Activated CD8-positive, alpha-beta memory T cell treated with anti-CD3 and anti-CD28 coated beads, Interleukin-2, amount 50 U/mL, for 24 hours (primary cell): ENCODE results near the gene NEU3.
"Not testable (repeated sequence)": the region's sequence is repeated elsewhere in the genome, so short reads cannot be mapped to it uniquely, and the experiment has no call there.

Experiments used
- DNase-seq: peaks from one replicate; pipeline ENCODE4 v3.0.0-alpha.2; 2020; ENCODE audit errors: extremely low read depth

Gene NEU3

DNA sequence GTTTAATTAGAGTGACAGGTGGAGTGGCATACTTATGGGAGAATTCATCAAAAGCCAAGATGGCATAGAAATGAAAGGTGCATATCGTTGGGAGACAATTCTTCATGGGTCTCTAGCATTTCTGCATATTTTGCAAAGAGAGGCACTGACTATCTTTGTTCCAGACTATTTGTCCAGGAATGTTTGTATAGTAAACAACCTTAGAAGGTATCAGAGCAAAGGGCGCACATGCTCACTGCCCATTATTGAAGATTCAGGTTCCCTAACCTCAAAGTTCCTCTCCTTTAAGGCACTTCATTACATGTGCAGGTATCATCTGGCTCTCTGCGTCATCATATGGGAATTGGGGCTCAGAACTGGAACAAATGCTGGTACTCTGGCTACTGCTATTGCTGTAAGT is 4.7 kb upstream of the NEU3 start:
- DNase-seq = no peak

DNA sequence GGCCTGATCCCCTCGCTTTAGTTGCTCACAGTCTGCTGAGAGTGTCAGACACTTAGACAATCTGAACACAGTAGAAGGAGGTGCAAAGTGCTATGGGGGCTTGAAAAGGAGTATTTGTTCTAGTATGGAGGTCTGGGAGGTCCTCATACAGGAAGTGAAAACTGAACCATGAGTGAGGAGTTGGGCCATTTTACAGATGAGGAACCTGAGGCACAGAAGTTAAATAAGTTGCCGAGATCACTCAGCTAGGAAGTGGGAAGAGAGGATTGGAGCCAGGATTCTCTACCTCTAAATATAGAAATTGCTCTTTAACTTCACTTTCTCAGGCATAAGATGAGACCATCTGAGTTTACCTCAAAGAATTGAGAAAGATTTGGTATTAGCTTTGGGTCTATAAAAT is 4.0 kb upstream of the NEU3 start:
- DNase-seq = no peak

DNA sequence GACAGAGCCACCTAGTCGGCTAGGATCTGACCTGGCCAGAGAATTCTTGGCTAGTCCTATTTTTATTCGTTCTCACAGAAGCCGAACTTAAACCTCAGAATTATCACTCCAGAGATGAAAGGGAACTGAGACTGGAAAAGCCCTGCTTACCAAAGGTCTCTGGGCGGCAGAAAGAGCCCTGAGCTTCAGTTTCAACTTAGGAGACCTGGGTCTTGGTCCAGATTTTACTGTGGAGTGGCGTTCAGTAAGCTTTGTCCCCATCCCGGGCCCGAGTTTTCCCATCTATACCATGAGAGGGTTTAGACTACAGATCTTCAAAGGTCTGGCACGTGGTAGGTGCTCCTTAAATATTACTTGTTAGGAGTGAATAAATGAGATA is 516 bp downstream of the NEU3 start:
- DNase-seq = no peak

DNA sequence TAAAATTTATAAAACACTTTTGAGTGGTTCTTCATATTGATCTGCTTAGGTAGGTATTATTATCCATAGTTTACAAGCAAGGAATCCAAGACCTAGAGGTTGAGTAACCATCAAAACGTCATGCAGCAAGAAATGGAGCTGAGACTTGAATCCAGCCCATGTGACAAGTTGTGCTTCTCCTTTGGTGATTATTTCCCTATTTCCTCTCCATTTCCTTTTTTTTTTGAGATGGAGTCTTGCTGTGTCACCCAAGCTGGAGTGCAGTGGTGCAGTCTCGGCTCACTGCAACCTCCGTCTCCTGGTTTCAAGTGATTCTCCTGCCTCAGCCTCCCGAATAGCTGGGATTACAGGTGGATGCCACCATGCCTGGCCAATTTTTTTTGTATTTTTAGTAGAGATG is 1.4 kb downstream of the NEU3 start:
- DNase-seq = not testable (repeated sequence)

DNA sequence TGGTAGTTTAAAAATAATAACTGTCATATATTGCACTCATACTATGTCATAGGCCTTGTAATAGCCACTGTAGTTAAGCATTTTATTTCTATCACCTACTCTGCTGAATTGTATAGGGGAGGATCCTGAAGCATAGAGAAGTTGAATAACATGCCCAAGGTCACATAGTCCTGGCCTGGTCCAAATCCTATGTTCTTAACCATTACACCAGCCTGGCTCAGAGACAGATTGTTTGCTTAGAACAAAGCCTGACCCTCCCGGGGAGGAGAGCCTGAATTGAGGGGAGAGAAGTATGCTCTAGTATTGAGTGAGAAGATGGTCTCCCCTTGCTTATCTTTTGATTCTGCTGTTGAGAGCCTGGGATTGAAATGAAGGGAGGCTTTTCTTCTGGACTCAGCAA is 2.2 kb downstream of the NEU3 start:
- DNase-seq = no peak

DNA sequence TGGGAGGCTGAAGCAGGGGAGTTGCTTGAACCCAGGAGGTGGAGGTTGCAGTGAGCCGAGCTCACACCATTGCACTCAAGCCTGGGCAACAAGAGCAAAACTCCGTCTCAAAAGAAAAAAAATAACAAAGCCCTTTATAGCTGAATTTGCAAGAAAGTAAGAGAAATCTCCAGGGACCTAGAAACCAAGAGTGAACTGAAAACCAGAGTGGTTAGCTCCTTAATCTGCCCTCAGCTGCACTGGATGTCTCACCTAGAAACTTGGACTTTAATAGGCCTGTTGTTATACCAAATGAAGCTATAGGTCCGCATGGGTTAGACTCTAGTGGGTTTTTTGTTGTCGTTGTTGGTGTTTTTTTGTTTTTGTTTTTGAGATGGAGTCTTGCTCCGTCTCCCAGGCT is 4.1 kb downstream of the NEU3 start:
- DNase-seq = no peak

DNA sequence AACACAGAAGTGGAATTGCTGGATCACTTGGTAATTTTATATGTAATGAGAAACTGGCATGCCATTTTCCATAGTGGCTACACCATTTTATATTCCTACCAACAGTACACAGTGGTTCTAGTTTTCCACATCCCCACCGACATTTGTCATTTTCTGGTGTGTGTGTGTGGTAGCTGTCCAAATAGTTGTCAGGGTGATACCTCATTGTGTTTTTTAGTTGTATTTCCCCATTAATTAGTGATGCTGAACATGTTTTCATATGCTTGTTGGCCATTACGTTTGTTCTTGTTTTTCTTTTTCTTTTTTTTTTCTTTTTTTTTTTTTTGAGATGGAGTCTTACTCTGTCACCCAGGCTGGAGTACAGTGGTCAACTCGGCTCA is 12.2 kb downstream of the NEU3 start:
- no peak for DNase-seq

DNA sequence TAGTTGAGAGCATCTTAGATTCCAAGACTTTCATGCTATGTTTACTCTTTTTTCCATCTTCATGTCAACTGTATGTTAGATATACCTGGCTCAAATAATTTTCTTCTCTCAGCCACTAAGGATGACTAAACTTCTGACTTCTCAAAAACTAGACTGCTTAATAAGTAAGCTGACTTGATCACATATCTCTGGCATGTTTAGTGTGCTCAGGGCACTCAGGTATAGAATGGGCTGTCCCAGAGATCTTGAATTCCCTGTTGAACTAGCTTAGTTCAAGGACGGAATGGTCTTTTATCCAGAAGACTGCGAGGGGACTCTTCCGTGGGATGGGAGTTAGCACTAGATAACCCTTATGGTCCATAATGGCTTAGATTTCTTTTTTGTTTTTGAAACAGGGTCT is 13.0 kb downstream of the NEU3 start:
- no peak for DNase-seq

DNA sequence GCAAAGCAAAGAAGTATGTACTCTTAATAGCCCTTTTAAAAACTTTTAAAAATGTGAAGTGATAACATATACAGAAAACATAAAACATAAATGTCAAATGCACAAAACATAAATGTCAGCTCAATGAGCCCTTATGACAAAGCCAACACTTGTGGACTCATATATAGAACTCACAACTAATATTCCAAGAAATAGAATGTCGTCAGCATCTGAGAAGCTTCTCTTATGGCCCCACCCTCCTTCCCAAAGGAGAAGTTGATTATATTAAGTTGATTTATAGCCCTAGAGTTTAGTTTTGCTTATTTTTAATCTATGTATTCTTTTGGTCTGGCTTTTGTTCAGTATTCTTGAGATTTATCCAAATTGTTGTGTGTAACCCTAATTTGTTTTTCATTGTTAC is 13.8 kb downstream of the NEU3 start:
- no peak for DNase-seq

DNA sequence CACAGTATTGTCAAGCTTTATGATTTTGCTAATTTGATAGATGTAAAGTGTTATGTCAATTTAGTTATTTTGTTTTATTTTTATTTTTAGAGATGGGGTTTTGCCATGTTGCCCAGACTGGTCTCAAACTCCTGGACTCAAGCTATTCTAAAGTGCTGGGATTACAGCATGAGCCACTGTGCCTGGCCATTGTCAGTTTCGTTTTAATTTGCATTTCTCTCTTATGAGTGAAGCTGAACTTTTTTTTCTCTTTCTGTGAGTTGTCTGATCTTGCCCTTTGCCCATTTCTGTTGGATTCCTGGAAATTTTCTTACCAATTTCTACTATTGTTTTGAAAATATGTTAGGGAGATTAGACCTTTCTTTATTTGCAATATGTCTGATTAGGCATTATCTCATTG is 15.5 kb downstream of the NEU3 start:
- no peak for DNase-seq

DNA sequence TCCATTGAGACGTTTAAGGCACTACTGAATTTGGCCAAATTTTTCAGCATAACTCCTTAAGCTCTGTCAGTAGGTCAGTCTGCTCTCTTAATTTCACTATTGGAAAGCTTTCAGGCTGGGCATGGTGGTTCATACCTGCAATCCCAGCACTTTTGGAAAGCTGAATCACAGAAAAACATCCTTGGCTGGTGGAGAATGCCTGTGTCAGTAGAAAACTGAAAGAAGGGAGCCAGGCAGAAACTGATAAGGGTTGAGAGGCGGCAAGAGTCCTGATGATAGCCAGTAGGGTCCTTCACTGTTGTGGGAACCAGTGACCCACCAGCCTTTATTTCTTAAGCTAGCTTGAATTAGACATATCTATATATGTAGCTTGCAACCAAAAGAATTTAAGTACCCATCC is 22.6 kb downstream of the NEU3 start:
- DNase-seq = no peak

DNA sequence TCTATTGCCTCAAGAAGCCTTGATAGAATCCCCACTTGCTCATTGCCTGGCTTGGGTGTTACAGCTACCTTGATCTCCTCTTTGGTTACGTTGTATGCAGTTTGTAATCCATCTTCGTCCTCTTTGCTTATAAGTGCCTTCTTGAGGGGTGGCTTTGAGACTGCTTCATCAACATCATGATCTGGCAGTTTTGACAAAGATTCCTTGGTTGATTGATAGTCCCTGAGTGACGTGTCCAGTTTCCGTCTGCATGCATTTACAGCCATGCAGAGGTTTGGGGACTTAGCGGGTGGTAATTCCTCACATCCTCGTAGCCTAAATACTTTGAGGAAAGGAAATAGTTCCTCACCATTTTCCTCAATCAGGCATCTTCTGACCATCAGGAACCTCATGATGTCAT is 23.1 kb downstream of the NEU3 start:
- DNase-seq = no peak

DNA sequence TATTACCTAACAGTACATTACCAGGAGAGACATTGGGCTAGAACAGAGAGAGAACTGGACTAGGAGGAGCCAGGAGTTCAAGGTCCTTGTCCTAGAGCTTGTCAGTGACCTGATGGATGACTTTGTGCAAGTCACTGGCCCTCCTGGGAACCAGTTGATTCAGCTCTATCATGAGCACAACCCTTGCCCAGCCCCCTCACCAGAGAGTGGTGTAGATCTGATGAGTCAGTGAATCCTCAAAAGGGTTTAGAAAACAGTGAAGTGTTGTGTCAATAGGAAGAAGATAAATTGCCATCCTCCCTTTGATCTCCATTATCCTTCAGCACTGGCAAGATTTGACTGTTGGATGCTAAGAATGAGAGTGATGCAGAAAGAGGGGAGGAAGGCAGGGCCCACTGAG is 24.3 kb downstream of the NEU3 start:
- no peak for DNase-seq

DNA sequence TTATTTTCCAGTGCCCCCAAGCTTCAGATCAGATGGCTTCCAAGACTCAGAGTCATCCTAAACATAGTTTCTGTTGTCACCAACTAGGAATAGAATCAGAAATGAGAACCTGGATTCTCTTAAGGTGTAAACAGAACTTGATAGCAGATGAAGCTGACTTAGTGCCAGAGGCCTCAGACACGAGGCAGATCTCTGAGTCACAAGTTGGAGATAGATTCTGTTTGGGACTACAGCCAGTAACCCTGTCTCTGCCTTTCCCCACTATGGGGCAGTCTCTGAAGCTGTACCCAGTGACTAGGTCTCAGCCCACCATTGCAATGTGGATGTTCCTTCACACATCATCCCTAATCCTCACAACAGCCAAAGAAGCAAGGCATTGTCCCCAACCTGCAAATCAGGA is 25.4 kb downstream of the NEU3 start:
- DNase-seq = no peak

DNA sequence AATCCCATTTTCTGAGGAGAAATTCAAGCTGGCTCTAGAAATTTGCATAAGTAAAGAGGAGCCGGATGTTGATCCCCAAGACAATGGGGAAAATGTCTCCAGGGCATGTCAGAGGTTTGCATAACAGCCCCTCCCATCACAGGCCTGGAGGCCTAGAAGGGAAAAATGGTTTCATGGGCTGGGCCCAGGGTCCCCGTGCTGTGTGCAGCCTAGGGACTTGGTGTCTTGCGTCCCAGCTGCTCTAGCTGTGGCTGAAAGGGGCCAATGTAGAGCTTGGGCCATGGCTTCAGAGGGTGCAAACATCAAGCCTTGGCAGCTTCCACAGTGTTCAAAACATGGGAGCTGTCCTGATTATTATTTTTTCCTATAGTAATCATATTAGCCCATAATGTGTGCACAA is 30.5 kb downstream of the NEU3 start:
- not testable (repeated sequence) for DNase-seq

DNA sequence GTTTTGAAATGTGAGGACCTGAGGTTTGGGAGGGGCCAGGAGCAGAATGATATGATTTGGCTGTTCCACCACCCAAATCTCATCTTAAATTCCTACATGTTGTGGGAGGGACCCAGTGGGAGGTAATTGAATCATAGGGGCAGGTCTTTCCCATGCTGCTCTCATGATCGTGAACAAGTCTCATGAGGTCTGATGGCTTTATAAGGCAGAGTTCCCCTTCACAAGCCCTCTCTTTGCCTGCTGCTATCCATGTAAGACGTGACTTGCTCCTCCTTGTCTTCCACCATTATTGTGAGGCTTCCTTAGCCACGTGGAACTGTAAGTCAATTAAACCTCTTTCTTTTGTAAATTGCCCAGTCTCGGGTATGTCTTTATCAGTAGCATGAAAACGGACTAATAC is 31.6 kb downstream of the NEU3 start:
- DNase-seq = not testable (repeated sequence)

DNA sequence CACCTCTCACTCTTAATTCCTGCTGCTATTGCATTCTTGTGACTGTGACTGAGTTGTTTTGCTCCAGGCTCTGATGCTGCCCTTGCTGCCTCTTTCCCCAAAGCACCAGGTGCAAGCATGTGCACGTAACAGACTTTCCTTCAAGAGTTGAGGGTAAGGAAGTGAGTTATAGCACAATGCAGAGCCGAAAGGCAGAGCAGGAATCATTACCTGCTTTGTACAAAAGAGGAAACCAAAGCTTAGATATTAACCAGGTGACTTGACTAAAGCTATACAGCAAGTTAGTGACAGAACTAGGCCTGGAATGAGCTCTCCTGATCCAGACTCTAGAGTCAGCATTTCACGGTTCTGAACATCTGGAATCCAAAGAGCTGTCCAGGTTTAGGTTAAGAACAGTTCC is 33.6 kb downstream of the NEU3 start:
- DNase-seq = no peak

DNA sequence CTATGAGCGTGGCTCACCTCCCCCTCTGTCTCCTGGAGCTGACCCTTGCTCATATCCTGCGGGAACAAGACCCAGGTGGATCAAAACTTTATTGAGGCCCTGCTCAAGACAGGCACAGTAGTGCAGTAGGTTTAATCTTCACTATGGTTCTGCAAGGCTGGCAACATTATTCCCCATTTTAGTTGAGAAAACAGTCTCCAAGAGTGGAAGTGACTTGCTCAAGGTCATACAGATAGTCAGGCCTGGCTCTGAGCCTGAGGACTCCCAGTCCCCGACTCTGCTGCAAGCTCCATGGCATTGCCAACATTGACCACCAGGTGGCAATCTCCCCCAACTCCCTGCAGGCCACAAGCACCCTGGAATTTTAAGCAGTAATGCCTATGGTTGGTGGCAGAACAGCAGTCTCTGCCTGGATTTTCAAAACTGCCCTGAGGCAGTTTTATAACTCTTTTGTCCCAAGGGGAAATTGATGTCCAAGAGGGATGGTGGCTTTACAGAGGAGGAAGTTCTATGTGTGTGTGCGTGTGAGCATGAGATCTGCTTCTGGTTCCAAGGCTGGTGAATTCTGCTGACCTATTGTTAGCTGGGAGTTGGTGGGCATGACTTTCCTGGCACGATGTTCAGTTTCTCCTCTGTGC is 34.1 kb downstream of the NEU3 start:
- peak; percentile 51 for DNase-seq

DNA sequence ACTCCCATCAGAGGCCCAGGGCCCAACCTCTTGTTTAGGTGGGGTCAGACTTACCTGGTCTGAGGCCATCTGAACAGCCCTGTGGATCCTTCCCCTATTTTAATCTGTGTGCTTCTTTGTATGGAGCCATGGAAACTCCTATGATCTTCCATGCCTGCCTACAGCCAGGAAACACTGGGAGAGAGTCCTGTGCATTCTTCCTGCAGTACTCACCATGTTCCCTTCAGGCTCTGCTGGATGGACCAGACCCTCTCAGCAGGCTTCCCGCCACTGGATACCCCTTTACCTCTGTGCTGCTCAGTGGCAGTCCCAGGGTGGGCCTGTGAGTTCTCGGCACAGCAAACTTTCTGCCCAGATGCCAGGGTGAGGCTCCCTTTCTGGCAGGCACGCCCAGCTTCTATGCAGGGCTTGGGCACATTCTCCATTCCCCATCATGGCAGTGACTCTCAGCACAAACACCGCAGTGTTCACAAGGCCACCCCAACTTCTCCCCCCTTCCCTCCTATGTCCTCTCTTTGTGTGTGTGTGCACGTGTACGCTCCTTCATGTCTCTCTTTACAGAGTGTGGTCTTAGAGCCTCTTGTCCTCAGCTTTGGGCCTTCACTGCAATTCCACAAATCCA is 34.8 kb downstream of the NEU3 start:
- DNase-seq = no peak

DNA sequence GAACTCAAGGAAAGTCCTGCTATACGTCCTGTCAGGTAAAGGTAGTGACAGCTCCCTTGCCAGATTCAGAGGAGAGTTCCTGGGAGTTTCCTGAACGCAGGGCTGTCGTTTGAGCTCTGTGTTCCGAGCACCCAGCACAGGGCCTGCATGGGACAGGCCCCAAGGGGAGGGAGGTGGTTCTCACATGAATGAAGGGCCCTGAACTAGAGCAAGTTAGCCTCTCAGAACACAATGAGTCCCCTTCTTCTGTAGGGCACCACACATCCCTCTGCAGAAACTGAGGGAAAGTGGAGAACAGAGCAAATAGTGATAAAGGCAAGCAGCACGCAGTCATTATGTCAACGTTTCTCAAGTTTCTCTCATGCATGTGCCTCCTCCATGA is 35.3 kb downstream of the NEU3 start:
- DNase-seq = no peak

DNA sequence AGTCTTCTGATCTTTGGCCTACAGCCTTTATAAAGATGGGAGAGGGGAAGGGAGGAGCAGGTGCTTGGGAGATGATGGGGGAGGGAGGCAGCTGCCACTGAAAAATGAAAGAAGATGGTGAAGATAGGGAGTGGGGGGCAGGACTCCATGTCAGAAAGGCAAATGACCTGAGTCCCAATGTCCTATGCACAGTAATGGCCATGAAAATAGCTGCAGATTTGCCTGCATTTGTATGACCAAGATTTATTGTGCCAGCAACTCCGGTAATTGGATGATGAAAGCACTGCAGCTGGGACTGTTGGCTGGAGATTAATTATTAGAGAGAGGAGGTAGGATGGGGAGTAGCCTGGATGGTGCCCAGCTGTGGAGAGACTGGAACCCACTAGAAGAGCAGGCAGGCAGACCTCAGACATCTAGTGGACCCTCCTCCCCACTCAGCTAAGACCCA is 36.1 kb downstream of the NEU3 start:
- DNase-seq = no peak

DNA sequence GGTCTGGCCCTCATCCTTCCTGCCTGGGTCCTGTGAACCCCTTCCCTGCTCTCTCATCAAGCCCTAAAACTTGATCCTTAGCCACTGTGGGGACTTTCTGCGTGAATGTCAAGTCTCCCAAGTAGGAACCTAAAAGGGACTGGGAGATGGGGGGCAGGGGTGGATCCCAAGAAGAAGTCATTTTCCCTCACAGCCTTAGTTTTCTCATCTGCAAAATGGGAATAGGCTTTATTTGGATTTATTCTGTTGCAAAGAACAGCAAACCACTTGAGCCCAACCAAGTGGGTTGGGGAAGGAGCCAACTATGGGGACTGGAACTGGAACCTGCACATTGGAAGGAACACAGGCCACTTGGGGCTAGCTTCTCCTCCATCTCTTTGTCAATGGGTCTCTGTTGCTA is 36.8 kb downstream of the NEU3 start:
- DNase-seq = no peak

DNA sequence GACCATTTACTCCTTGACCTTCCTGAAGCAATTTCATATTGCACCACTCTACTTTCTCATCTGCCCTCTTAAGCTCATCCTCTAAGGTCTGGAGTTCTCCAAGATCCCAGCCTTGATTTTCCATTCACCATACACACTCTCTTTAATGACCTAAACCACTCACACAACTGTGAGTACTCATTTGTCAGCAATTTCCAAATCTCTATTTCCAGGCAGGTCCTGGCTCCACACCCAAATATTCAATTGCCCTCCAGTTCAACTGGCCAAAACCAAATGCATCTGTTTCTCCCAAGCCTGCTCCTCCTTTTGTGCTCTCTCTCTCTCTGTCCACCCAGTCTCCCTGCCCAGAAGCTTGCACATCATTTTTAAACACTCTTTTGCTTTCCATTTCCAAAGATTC is 39.6 kb downstream of the NEU3 start:
- DNase-seq = no peak

DNA sequence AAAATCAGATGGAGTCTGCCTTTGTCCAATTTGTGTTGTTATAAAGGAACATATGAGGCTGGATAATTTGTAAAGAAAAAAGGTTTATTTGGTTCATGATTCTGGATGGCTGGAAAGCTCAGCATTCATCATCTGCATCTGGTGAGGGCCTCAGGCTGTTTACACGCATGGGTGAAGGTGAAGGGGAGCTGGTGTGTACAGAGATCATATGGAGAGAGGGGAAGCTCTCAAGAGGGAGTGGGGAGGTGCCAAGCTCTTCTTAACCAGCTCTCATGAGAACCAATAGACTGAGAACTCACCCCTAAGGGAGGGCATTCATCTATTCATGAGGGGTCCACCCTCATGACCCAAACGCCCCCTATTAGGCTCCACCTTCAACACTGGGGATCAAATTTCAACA is 40.0 kb downstream of the NEU3 start:
- DNase-seq = no peak
